Keratinocyte (primary cell): ENCODE data around the gene S100A5. TPM values are rescaled to one million over a fixed set of nuclear protein-coding genes. Genes with fewer than 3 reads are reported as not detected.

ENCODE experiments used
- DNase-seq: peaks from one replicate; pipeline ENCODE4 v3.0.0-alpha.2; 2011; ENCODE audit warnings: low read depth, missing footprints, low spot score
- FAIRE-seq: peaks from 2 replicates; lab custom pipeline; 2011; peaks lifted over from hg19 to GRCh38; lab: Jason Lieb, UNC
- H2AFZ ChIP-seq: 2 replicates; pipeline ENCODE4 v1.6.0; 2012; ENCODE audit warnings: low read length, control low read depth, inconsistent platforms; ENCODE audit not compliant: control insufficient read depth
- H3K27ac ChIP-seq: 2 replicates; pipeline ENCODE4 v1.5.1; 2011; ENCODE audit warnings: low read length; ENCODE audit not compliant: control insufficient read depth, insufficient read depth
- H3K27me3 ChIP-seq: 3 replicates; pipeline ENCODE4 v1.6.0; 2011; ENCODE audit warnings: low read length; ENCODE audit not compliant: control insufficient read depth, insufficient read depth; ENCODE audit errors: extremely low read depth
- H3K36me3 ChIP-seq, 2 experiments: 2 replicates in 1 of 2; 3 replicates in 1 of 2; pipeline ENCODE4 v1.5.1; 2011; ENCODE audit warnings: low read length in 2 of 2, mild to moderate bottlenecking in 1 of 2; ENCODE audit not compliant: control insufficient read depth in 2 of 2, insufficient read depth in 2 of 2; ENCODE audit errors: extremely low read depth in 1 of 2
- H3K4me1 ChIP-seq: 3 replicates; pipeline ENCODE4 v1.5.1; 2011; ENCODE audit warnings: low read length; ENCODE audit not compliant: control insufficient read depth, insufficient read depth; ENCODE audit errors: extremely low read depth
- H3K4me2 ChIP-seq: 3 replicates; pipeline ENCODE4 v1.6.0; 2011; ENCODE audit warnings: low read depth, low read length; ENCODE audit not compliant: control insufficient read depth, insufficient read depth; ENCODE audit errors: extremely low read depth
- H3K4me3 ChIP-seq, 3 experiments: fragments of 200-600 bp in 1 of 3; sonication (generic) in 1 of 3; 2 replicates in 2 of 3; 3 replicates in 1 of 3; pipeline ENCODE4 v1.5.1; 2011 to 2016; ENCODE audit warnings: low read length in 3 of 3, mild to moderate bottlenecking in 3 of 3, control low read depth in 2 of 3, inconsistent platforms in 1 of 3, low read depth in 1 of 3, mixed read lengths in 1 of 3, mixed run types in 1 of 3, moderate library complexity in 1 of 3; ENCODE audit not compliant: control insufficient read depth in 2 of 3, insufficient read depth in 2 of 3; ENCODE audit errors: extremely low read depth in 1 of 3
- H3K79me2 ChIP-seq: 2 replicates; pipeline ENCODE4 v1.6.0; 2012; ENCODE audit warnings: low read length; ENCODE audit not compliant: control insufficient read depth, insufficient read depth
- H3K9ac ChIP-seq: 3 replicates; pipeline ENCODE4 v1.6.0; 2011; ENCODE audit warnings: low read length; ENCODE audit not compliant: control insufficient read depth, insufficient read depth; ENCODE audit errors: extremely low read depth
- H3K9me1 ChIP-seq: 3 replicates; pipeline ENCODE4 v1.6.0; 2011; ENCODE audit warnings: low read length; ENCODE audit not compliant: control insufficient read depth, insufficient read depth; ENCODE audit errors: extremely low read depth
- H3K9me3 ChIP-seq: 2 replicates; pipeline ENCODE4 v1.5.1; 2012; ENCODE audit warnings: low read depth, low read length; ENCODE audit not compliant: control insufficient read depth
- H4K20me1 ChIP-seq: 3 replicates; pipeline ENCODE4 v1.6.0; 2011; ENCODE audit warnings: low read length; ENCODE audit not compliant: control insufficient read depth, insufficient read depth; ENCODE audit errors: extremely low read depth
- EZH2 ChIP-seq: IDR thresholded peaks from one replicate; pipeline ENCODE4 v1.6.1; 2012; ENCODE audit warnings: inconsistent platforms, mild to moderate bottlenecking, low read length, moderate library complexity
- dilution Hi-C: fragments of 300-500 bp; cut with MboI; formaldehyde crosslinking; loops from one replicate; pipeline ENCODE4 v1.7.0; 2020; ENCODE audit warnings: low sequenced_read_pairs; ENCODE audit not compliant: extremely low pct_ligation_motif_present
- polyA plus RNA-seq, 5 experiments: library from polyadenylated mRNA; depleted of rRNA in 3 of 5; stranded (reverse) in 3 of 5; stranded (forward) in 1 of 5; unstranded in 1 of 5; fragments of >200 nt; gene quantifications; 1 replicate in 1 of 5; 2 replicates in 3 of 5; 3 replicates in 1 of 5; pipeline versions ENCODE4 v1.2.1 to v1.2.3, GENCODE V29; 2011 to 2012; ENCODE audit warnings: missing spikeins in 2 of 5, low read depth in 1 of 5, low replicate concordance in 1 of 5
- TF ChIP-seq, protein P1 (sequence below), 3 experiments: IDR thresholded peaks in 1 of 3; conservative IDR thresholded peaks in 1 of 3; optimal IDR thresholded peaks in 1 of 3; 2 replicates in 2 of 3; 3 replicates in 1 of 3; pipeline versions ENCODE3 to v1.5.1; 2011; ENCODE audit warnings: low read length in 3 of 3, mild to moderate bottlenecking in 3 of 3, moderate library complexity in 2 of 3, control low read depth in 1 of 3, inconsistent platforms in 1 of 3; ENCODE audit not compliant: insufficient read depth in 2 of 3; ENCODE audit errors: extremely low read depth in 1 of 3

S100A5 gene
- polyA plus RNA-seq, 1 donor (not counting 4 experiments of a cell fraction or from before 2014, with no cell fraction given) = 0.20 TPM

DNA sequence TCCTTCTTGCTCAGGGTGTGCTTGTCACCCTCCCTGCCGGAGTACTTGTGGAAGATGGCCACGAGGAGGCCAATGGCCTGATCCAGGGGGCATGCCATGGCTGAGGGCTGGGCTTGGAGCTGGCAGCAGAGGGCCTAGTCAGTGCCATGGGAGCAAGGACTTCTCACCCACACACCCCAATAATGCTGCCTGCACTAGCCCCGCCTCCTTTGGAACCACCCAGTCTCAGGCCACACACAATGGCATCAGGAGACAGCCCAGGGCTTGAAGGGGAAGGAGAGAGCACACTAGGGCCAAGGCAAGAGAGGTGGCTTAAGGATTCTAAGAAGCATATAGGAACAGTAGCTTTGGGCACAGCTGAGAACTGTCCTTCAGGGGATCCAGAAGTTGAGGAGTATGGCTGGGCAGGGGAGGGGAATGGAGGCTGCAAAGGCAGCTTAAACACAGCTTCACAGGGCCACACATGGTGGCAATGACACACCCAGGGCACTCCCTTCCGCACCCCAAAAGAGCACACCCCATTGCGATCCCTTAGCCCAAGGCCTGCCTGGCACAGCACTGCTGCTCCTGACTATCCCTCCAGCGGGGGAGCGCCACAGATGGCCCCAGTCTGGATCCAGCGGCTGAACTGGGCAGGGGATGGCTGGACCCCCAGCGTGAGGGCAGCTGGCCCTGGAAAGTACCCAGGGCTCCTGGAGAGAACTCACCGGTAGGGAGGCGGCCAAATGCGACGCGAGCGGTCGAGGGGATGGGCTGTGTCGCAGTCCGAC is 5.3 kb downstream of the S100A5 start, which contains the start of gene S100A6:
Gene S100A6, minus strand, starts transcription at position 750 of the 770 bp plus-strand sequence. Its CDS starts 652 bp downstream, at position 98.
- Histone ChIP-seq H3K27ac (peak within 1 kb of the TSS; percentile 99), H3K27me3 (no peaks in the 10 kb centered on the region), H3K4me1 (peaks cover 63% of the 10 kb centered on the region), H3K9me1 (no peaks in the 10 kb centered on the region), H3K4me2 (peak within 1 kb of the TSS; percentile 100), H3K4me3 (peak within 1 kb of the TSS; percentile 64 to 100 (median 95)), H2AFZ (peak within 1 kb of the TSS; percentile 54), H3K79me2 (peaks cover 16% of the 10 kb centered on the region), H3K36me3 (peaks cover 2 to 15% of the 10 kb centered on the region in 2 experiments), H3K9me3 (no peaks in the 10 kb centered on the region), H3K9ac (peak within 1 kb of the TSS; percentile 99), H4K20me1 (peaks cover 8% of the 10 kb centered on the region)
- TF ChIP-seq, protein P1, sequence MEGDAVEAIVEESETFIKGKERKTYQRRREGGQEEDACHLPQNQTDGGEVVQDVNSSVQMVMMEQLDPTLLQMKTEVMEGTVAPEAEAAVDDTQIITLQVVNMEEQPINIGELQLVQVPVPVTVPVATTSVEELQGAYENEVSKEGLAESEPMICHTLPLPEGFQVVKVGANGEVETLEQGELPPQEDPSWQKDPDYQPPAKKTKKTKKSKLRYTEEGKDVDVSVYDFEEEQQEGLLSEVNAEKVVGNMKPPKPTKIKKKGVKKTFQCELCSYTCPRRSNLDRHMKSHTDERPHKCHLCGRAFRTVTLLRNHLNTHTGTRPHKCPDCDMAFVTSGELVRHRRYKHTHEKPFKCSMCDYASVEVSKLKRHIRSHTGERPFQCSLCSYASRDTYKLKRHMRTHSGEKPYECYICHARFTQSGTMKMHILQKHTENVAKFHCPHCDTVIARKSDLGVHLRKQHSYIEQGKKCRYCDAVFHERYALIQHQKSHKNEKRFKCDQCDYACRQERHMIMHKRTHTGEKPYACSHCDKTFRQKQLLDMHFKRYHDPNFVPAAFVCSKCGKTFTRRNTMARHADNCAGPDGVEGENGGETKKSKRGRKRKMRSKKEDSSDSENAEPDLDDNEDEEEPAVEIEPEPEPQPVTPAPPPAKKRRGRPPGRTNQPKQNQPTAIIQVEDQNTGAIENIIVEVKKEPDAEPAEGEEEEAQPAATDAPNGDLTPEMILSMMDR (optimal IDR thresholded peaks at IDR 0.05 in 1 of 3, IDR thresholded peaks at IDR 0.05 in 1 of 3, conservative IDR thresholded peaks at IDR 0.05 in 1 of 3; ENCODE audit: extremely low read depth in 1 of 3, insufficient read depth in 2 of 3, low read length in 3 of 3) = peak in 1 of 3 experiments; percentile 8
- TF ChIP-seq EZH2 = no peak
- DNase-seq (peak; percentile 59), FAIRE-seq (peak; percentile 20)
- dilution Hi-C loops = no loop called here

DNA sequence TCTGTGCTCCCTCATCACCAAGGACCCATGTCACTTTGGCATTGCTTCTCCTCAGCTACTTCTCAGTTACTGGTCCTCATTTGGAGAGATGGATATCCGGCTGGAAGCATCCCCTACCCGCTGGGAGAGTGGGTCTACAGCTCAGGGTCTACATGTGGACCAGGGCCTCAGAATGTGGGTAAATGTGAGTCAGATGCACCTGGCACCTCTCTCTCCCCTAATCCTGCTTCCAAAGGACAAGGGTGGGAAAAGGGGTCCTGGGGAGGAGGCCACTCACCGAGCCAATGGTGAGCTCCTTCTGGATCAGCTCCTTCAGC is 5.9 kb downstream of the S100A5 start:
- Histone ChIP-seq H3K9ac (peak overlapping the region; percentile 99), H4K20me1 (peaks cover 8% of the 10 kb centered on the region), H3K27me3 (no peaks in the 10 kb centered on the region), H3K9me1 (no peaks in the 10 kb centered on the region), H3K4me3 (peak overlapping the region; percentile 64 to 100 (median 95)), H3K79me2 (peaks cover 16% of the 10 kb centered on the region), H3K36me3 (peaks cover 2 to 15% of the 10 kb centered on the region in 2 experiments), H2AFZ (no peak overlapping the region), H3K4me2 (peak overlapping the region; percentile 100), H3K4me1 (peaks cover 60% of the 10 kb centered on the region), H3K27ac (peak overlapping the region; percentile 99), H3K9me3 (no peaks in the 10 kb centered on the region)
- dilution Hi-C loops = no loop called here
- DNase-seq (no peak), FAIRE-seq (no peak)
- TF ChIP-seq, protein P1 (optimal IDR thresholded peaks at IDR 0.05 in 1 of 3, IDR thresholded peaks at IDR 0.05 in 1 of 3, conservative IDR thresholded peaks at IDR 0.05 in 1 of 3; ENCODE audit: extremely low read depth in 1 of 3, insufficient read depth in 2 of 3, low read length in 3 of 3) = no peak
- TF ChIP-seq EZH2 = no peak
